ENCODE data around the gene PGC.

- TF ChIP-seq CTCF (IDR thresholded peaks at IDR 0.05), result no peak
- no peak for TF ChIP-seq NR1H2 (CRISPR knock-in tag; IDR thresholded peaks at IDR 0.05)
- no peak for TF ChIP-seq TCF7 (CRISPR knock-in tag; IDR thresholded peaks at IDR 0.05; ENCODE audit: low read depth)
- no peak for TF ChIP-seq ETV6 (CRISPR knock-in tag; IDR thresholded peaks at IDR 0.05)
- TF ChIP-seq USF2 (CRISPR knock-in tag; IDR thresholded peaks at IDR 0.05), result no peak
- TF ChIP-seq KAT7 (CRISPR knock-in tag; IDR thresholded peaks at IDR 0.05; ENCODE audit: borderline replicate concordance), result no peak
- no peak for TF ChIP-seq JUN (CRISPR knock-in tag; IDR thresholded peaks at IDR 0.05)
Measured at GRCh38 chr6:41739041-41739440, 8.2 kb downstream of the PGC start.
